Measurements from ENCODE around the gene ITPR1. TPM values are rescaled to one million over a fixed set of nuclear protein-coding genes. Genes with fewer than 3 reads are reported as not detected.

ITPR1 gene
- total and polyA plus RNA-seq, 10 of the 15 experiments (the other 5 are each of a cell fraction or from before 2014, with no cell fraction given): 12.2 to 239 (median 28.4) TPM

GRCh38 chr3:4845882-4846281, 352.7 kb downstream of the ITPR1 start (continued):
- TF ChIP-seq ZNF217 (IDR thresholded peaks at IDR 0.05) (peak; percentile 90), ZNF274 (IDR thresholded peaks at IDR 0.05; ENCODE audit: insufficient read depth, insufficient read length) (no peak), TAF1 (IDR thresholded peaks at IDR 0.05; ENCODE audit: borderline replicate concordance, low read depth, low read length) (no peak), SREBF1 (IDR thresholded peaks at IDR 0.05; ENCODE audit: low read length) (no peak), ZBED1 (IDR thresholded peaks at IDR 0.05; ENCODE audit: borderline replicate concordance) (peak; percentile 95), HDAC2 (IDR thresholded peaks at IDR 0.05) (no peak), SMARCA5 (IDR thresholded peaks at IDR 0.05) (no peak), FOXK2 (IDR thresholded peaks at IDR 0.05) (no peak), IKZF1 (conservative IDR thresholded peaks at IDR 0.05) (peak; percentile 90), NFYB (IDR thresholded peaks at IDR 0.05; ENCODE audit: insufficient read depth, low read depth, low read length) (no peak), CEBPB (IDR thresholded peaks at IDR 0.05; ENCODE audit: borderline replicate concordance in 1 of 2, low read depth in 2 of 2, low read length in 2 of 2) (peak in 1 of 2 experiments; percentile 86; a peak in 2 of 4 replicates), ASH2L (IDR thresholded peaks at IDR 0.05; ENCODE audit: borderline replicate concordance, low read depth) (no peak), RELA (IDR thresholded peaks at IDR 0.05; ENCODE audit: borderline replicate concordance, partially characterized antibody) (peak; percentile 84), SUPT20H (IDR thresholded peaks at IDR 0.05; ENCODE audit: borderline replicate concordance, control insufficient read depth, low read depth, low read length) (no peak), USF1 (IDR thresholded peaks at IDR 0.05; ENCODE audit: borderline replicate concordance, extremely low read length, insufficient read depth, low read depth, low read length) (no peak), HDAC6 (IDR thresholded peaks at IDR 0.05; ENCODE audit: unreplicated experiment) (no peak), CREM (IDR thresholded peaks at IDR 0.05; ENCODE audit: low read depth) (peak; percentile 97), PRDM15 (CRISPR knock-in tag; IDR thresholded peaks at IDR 0.05) (no peak)
- TF ChIP-seq, protein P1, sequence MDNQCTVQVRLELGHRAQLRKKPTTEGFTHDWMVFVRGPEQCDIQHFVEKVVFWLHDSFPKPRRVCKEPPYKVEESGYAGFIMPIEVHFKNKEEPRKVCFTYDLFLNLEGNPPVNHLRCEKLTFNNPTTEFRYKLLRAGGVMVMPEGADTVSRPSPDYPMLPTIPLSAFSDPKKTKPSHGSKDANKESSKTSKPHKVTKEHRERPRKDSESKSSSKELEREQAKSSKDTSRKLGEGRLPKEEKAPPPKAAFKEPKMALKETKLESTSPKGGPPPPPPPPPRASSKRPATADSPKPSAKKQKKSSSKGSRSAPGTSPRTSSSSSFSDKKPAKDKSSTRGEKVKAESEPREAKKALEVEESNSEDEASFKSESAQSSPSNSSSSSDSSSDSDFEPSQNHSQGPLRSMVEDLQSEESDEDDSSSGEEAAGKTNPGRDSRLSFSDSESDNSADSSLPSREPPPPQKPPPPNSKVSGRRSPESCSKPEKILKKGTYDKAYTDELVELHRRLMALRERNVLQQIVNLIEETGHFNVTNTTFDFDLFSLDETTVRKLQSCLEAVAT (IDR thresholded peaks at IDR 0.05): peak; percentile 88; the same call in 1 of the 2 replicates
- TF ChIP-seq, protein P2, sequence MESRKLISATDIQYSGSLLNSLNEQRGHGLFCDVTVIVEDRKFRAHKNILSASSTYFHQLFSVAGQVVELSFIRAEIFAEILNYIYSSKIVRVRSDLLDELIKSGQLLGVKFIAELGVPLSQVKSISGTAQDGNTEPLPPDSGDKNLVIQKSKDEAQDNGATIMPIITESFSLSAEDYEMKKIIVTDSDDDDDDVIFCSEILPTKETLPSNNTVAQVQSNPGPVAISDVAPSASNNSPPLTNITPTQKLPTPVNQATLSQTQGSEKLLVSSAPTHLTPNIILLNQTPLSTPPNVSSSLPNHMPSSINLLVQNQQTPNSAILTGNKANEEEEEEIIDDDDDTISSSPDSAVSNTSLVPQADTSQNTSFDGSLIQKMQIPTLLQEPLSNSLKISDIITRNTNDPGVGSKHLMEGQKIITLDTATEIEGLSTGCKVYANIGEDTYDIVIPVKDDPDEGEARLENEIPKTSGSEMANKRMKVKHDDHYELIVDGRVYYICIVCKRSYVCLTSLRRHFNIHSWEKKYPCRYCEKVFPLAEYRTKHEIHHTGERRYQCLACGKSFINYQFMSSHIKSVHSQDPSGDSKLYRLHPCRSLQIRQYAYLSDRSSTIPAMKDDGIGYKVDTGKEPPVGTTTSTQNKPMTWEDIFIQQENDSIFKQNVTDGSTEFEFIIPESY (IDR thresholded peaks at IDR 0.05): no peak
- TF ChIP-seq, protein P3, sequence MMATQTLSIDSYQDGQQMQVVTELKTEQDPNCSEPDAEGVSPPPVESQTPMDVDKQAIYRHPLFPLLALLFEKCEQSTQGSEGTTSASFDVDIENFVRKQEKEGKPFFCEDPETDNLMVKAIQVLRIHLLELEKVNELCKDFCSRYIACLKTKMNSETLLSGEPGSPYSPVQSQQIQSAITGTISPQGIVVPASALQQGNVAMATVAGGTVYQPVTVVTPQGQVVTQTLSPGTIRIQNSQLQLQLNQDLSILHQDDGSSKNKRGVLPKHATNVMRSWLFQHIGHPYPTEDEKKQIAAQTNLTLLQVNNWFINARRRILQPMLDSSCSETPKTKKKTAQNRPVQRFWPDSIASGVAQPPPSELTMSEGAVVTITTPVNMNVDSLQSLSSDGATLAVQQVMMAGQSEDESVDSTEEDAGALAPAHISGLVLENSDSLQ (IDR thresholded peaks at IDR 0.05): peak; percentile 58; the same call in 1 of the 2 replicates

Measured in GM12878 (cell line).